KMS-11 (cell line): ENCODE results near the gene PRLH.

Experiments
- H2AFZ ChIP-seq: fragments of 200-600 bp; sonication (generic); 2 replicates; pipeline ENCODE4 v1.6.1; 2016; ENCODE audit warnings: antibody characterized with exemption, mixed run types, low read depth
- H3K27ac ChIP-seq: fragments of 200-600 bp; sonication (generic); 2 replicates; pipeline ENCODE4 v1.6.1; 2016; ENCODE audit warnings: mild to moderate bottlenecking, mixed run types
- H3K27me3 ChIP-seq: fragments of 200-600 bp; sonication (generic); 2 replicates; pipeline ENCODE4 v1.6.1; 2017; ENCODE audit warnings: mild to moderate bottlenecking, low read depth, mixed run types, moderate library complexity; ENCODE audit not compliant: insufficient read depth
- H3K36me3 ChIP-seq: fragments of 200-600 bp; sonication (generic); 2 replicates; pipeline ENCODE4 v1.6.1; 2017; ENCODE audit warnings: mild to moderate bottlenecking, mixed run types; ENCODE audit not compliant: insufficient read depth
- H3K4me1 ChIP-seq: fragments of 200-600 bp; sonication (generic); 2 replicates; pipeline ENCODE4 v1.6.1; 2016; ENCODE audit warnings: mild to moderate bottlenecking, low read depth, mixed run types; ENCODE audit not compliant: poor library complexity, severe bottlenecking
- H3K4me2 ChIP-seq: fragments of 200-600 bp; sonication (generic); 2 replicates; pipeline ENCODE4 v1.7.0; 2016; ENCODE audit warnings: mild to moderate bottlenecking, mixed run types
- H3K4me3 ChIP-seq: fragments of 200-600 bp; sonication (generic); IDR thresholded peaks from 2 replicates; pipeline ENCODE4 v1.6.1; 2017; ENCODE audit warnings: low read depth, low read length, mixed read lengths; ENCODE audit not compliant: insufficient read depth
- H3K79me2 ChIP-seq: fragments of 200-600 bp; sonication (generic); 2 replicates; pipeline ENCODE4 v1.6.1; 2016; ENCODE audit warnings: low read depth, mixed run types; ENCODE audit not compliant: insufficient read depth
- H3K9ac ChIP-seq: fragments of 200-600 bp; sonication (generic); 2 replicates; pipeline ENCODE4 v1.6.1; 2016; ENCODE audit warnings: mild to moderate bottlenecking, mixed run types
- H4K20me1 ChIP-seq: fragments of 200-600 bp; sonication (generic); 2 replicates; pipeline ENCODE4 v1.6.1; 2016; ENCODE audit warnings: mild to moderate bottlenecking, mixed run types; ENCODE audit not compliant: insufficient read depth
- CTCF ChIP-seq: fragments of 200-600 bp; sonication (generic); conservative IDR thresholded peaks from 2 replicates; pipeline ENCODE4 v1.6.1; 2017; ENCODE audit warnings: low read depth, mild to moderate bottlenecking, antibody characterized with exemption, low read length, moderate library complexity, mixed read lengths

PRLH gene

GRCh38 chr2:237520290-237520689, 46.1 kb upstream of the PRLH start:
- TF ChIP-seq CTCF = no peak
- no peak overlapping the region for H3K27ac ChIP-seq

GRCh38 chr2:237524631-237525030, 41.7 kb upstream of the PRLH start:
- Histone ChIP-seq H3K4me2 (no peak overlapping the region), H2AFZ (no peak overlapping the region), H3K4me1 (no peaks in the 10 kb centered on the region), H3K36me3 (no peaks in the 10 kb centered on the region), H4K20me1 (no peaks in the 10 kb centered on the region), H3K9ac (no peak overlapping the region), H3K4me3 (no peak overlapping the region), H3K79me2 (no peaks in the 10 kb centered on the region), H3K27me3 (no peaks in the 10 kb centered on the region), H3K27ac (no peak overlapping the region)
- TF ChIP-seq CTCF = no peak

More at GRCh38 chr2:237520290-237520689, 46.1 kb upstream of the PRLH start:
- Histone ChIP-seq H2AFZ (no peak overlapping the region), H3K4me3 (no peak overlapping the region), H3K79me2 (no peaks in the 10 kb centered on the region), H3K27me3 (no peaks in the 10 kb centered on the region), H3K36me3 (no peaks in the 10 kb centered on the region), H3K4me1 (no peaks in the 10 kb centered on the region), H3K9ac (no peak overlapping the region), H3K4me2 (no peak overlapping the region), H4K20me1 (no peaks in the 10 kb centered on the region)

DNA sequence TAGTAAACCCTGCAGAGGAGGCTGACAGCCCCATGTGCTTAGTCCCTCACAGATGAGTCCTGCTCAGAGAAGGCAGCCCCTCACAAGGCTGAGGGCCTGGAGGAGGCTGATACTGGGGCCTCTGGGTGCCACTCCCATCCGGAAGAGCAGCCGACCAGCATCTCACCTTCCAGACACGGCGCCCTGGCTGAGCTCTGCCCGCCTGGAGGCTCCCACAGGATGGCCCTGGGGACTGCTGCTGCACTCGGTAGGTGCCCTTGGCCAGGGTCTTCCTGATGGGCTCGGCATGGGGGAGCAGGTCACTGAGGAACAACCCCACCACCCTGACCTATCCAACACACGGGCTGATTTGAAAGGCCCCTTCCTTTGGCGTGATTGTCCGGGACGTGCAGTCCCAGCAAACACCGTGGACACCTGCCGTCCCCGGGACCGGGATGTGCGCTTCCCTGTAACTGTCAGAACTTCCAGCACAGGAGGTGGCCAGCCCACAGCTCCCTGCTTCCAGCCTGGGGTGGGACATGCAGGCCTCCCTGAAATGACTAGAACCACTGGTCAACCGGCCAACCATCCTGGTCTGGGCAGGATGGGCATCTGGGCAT, 40.7 kb upstream of the PRLH start:
- no peaks in the 10 kb centered on the region for H3K36me3 ChIP-seq
- no peak overlapping the region for H3K27ac ChIP-seq
- H3K4me3 ChIP-seq = no peak overlapping the region
- H3K27me3 ChIP-seq = no peaks in the 10 kb centered on the region
- TF ChIP-seq CTCF = no peak
- no peaks in the 10 kb centered on the region for H3K79me2 ChIP-seq
- H3K9ac ChIP-seq = no peak overlapping the region
- H2AFZ ChIP-seq = no peak overlapping the region
- H4K20me1 ChIP-seq = no peaks in the 10 kb centered on the region
- no peaks in the 10 kb centered on the region for H3K4me1 ChIP-seq
- no peak overlapping the region for H3K4me2 ChIP-seq

DNA sequence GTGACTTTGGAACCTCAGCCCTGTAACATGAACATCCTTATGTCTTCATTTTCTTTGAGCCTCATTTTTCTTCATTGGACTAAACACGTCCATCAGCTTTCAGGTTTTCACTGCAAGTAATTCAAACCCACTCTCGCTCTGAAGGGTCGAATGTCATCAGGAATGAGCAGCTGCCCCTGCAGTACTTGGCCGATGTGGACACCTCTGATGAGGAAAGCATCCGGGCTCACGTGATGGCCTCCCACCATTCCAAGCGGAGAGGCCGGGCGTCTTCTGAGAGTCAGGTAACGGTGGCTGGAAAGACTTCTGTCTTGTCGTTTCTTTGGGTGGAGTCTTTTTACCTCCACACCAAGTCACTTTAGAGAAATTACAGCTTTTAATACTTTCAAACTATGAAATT, 39.1 kb upstream of the PRLH start:
- Histone ChIP-seq H3K27me3 (no peaks in the 10 kb centered on the region), H3K9ac (no peak overlapping the region), H2AFZ (no peak overlapping the region), H3K27ac (no peak overlapping the region), H3K36me3 (no peaks in the 10 kb centered on the region), H3K79me2 (no peaks in the 10 kb centered on the region), H3K4me2 (no peak overlapping the region), H3K4me1 (no peaks in the 10 kb centered on the region), H4K20me1 (no peaks in the 10 kb centered on the region), H3K4me3 (no peak overlapping the region)
- no peak for TF ChIP-seq CTCF
